BE2C (cell line): ENCODE measurements around the gene HRAS.

Source experiments
- DNase-seq: peaks from one replicate; pipeline ENCODE4 v3.0.0-alpha.2; 2020
- H3K27me3 ChIP-seq: fragments of 250-450 bp; sonication (Bioruptor Pico); 2 replicates; pipeline ENCODE4 v1.5.1; 2020; ENCODE audit warnings: mild to moderate bottlenecking
- H3K36me3 ChIP-seq: fragments of 250-450 bp; sonication (Bioruptor Pico); 2 replicates; pipeline ENCODE4 v1.5.1; 2020; ENCODE audit warnings: mild to moderate bottlenecking
- H3K4me1 ChIP-seq: fragments of 250-450 bp; sonication (Bioruptor Pico); 2 replicates; pipeline ENCODE4 v1.5.1; 2020
- H3K4me3 ChIP-seq: 2 replicates; pipeline ENCODE4 v1.5.1; 2011; ENCODE audit warnings: low read depth, low read length
- H3K9me3 ChIP-seq: fragments of 250-450 bp; sonication (Bioruptor Pico); 2 replicates; pipeline ENCODE4 v1.5.1; 2020
- TF ChIP-seq, protein P1 (sequence below): IDR thresholded peaks from 2 replicates; pipeline ENCODE4 v1.5.1; 2012; ENCODE audit warnings: mild to moderate bottlenecking, low read depth, low read length

HRAS gene

DNA sequence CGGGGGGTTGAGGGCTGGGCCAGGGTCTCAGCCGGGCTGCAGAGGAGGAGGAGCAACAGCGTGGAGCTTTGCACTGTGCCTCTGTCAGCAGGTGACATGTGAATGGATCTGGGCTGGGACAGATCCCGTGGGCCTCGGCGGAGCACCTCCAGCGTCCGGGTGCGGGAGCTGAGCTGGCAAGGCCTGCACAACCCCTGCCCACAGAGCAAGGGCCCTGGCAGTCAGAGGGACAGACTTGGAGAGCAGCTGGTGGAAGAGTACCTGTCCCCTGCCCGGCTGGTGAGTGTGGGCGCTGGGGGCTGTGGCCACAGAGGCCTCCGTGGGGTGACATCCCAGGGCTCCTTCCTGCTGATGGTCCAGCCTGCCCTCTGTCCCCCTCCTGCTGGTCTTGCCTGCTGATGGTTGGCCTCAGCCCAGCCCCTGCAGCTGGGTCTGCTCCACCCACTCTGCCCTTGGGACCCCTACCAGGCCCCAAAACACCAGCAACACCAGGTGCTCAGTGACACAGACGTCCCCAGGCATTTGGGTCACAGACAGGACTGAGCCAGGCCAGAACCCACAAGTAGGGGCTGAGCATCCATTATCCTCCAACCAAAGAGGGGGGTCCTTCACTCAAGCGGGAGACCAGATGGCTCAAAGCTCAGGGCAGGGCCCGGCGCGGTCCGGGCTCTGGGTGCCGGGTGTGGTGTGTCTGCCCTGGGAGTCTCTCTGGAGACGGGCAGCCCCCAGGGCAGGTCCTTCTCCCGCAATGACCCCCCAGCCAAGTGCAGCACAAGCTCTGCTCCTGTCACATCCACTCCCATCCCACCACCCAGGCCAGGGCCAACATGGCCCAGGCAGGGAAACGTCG lies 5.4 kb upstream of the HRAS start:
- no peaks in the 10 kb centered on the region for H3K4me1 ChIP-seq
- DNase-seq = no peak
- TF ChIP-seq, protein P1, sequence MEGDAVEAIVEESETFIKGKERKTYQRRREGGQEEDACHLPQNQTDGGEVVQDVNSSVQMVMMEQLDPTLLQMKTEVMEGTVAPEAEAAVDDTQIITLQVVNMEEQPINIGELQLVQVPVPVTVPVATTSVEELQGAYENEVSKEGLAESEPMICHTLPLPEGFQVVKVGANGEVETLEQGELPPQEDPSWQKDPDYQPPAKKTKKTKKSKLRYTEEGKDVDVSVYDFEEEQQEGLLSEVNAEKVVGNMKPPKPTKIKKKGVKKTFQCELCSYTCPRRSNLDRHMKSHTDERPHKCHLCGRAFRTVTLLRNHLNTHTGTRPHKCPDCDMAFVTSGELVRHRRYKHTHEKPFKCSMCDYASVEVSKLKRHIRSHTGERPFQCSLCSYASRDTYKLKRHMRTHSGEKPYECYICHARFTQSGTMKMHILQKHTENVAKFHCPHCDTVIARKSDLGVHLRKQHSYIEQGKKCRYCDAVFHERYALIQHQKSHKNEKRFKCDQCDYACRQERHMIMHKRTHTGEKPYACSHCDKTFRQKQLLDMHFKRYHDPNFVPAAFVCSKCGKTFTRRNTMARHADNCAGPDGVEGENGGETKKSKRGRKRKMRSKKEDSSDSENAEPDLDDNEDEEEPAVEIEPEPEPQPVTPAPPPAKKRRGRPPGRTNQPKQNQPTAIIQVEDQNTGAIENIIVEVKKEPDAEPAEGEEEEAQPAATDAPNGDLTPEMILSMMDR = no peak

DNA sequence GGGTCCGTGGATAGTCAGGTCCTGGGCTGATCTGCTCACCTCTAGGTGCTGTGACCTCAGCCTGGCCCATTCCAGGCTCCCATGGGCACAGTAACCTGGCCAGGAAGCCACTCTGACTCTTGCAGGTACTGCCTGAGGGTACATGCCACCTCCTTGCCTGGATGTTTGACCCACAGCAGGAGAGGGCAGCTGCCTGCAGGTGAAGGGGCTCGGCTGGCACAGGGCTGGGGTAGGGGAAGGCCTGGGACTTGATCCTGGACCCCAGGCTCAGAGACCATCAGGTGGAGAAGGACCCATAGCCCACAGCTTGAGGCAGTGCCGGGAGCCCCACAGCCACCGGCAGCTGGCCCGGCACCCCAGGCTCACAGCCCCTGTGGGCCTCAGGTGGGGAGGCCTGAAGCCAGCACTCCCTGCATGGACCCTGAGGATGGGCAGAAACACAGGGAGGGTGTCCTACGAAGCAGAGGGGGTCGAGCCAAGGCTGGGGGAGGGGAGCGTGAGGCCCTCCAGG lies 4.7 kb upstream of the HRAS start:
- no peak for DNase-seq
- H3K36me3 ChIP-seq = no peaks in the 10 kb centered on the region
- H3K4me1 ChIP-seq = no peaks in the 10 kb centered on the region
- H3K9me3 ChIP-seq = no peaks in the 10 kb centered on the region
- no peaks in the 10 kb centered on the region for H3K27me3 ChIP-seq
- no peak overlapping the region for H3K4me3 ChIP-seq
- TF ChIP-seq, protein P1 = no peak

More for the DNA sequence above, 5.4 kb upstream of the HRAS start:
- no peaks in the 10 kb centered on the region for H3K36me3 ChIP-seq
- no peak overlapping the region for H3K4me3 ChIP-seq
- H3K9me3 ChIP-seq = no peaks in the 10 kb centered on the region
- no peaks in the 10 kb centered on the region for H3K27me3 ChIP-seq

DNA sequence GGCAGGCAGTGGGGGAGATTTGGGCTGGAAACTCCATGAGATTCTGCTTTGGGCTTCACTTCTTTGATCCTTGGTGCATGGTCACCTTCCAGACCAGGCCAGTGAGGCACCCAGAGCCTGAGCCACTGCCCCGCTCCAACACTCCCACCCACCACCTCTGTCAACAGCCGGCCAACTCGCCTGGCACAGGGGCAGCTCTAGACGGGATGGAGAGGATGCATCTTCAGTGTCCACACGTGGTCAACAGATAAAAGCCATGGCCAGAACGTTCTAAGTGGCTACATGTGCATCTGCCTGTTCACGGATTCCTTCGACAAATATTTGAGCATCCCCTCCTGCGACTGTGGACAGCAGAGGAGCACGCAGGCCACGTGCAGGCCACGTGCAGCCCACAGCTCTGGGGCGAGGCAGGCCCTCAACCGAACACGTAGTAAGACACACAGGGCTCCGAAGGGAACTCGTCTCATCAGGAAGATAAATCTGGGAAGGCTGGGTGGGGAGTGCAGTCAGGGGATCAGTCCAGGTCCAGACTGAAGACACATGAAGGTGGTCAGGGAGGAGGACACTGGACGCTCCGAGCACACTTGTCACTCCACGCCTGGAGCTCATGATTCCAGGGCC lies 3.2 kb upstream of the HRAS start:
- no peaks in the 10 kb centered on the region for H3K4me1 ChIP-seq
- H3K9me3 ChIP-seq = no peaks in the 10 kb centered on the region
- DNase-seq = no peak
- H3K36me3 ChIP-seq = no peaks in the 10 kb centered on the region
- TF ChIP-seq, protein P1 = no peak
- H3K4me3 ChIP-seq = no peak overlapping the region
- H3K27me3 ChIP-seq = no peaks in the 10 kb centered on the region

- Histone ChIP-seq H3K4me3 (peak overlapping the region; percentile 32), H3K27me3 (no peaks in the 10 kb centered on the region)
- DNase-seq = no peak
Observed at GRCh38 chr11:537622-538430, 2.5 kb upstream of the HRAS start.

DNA sequence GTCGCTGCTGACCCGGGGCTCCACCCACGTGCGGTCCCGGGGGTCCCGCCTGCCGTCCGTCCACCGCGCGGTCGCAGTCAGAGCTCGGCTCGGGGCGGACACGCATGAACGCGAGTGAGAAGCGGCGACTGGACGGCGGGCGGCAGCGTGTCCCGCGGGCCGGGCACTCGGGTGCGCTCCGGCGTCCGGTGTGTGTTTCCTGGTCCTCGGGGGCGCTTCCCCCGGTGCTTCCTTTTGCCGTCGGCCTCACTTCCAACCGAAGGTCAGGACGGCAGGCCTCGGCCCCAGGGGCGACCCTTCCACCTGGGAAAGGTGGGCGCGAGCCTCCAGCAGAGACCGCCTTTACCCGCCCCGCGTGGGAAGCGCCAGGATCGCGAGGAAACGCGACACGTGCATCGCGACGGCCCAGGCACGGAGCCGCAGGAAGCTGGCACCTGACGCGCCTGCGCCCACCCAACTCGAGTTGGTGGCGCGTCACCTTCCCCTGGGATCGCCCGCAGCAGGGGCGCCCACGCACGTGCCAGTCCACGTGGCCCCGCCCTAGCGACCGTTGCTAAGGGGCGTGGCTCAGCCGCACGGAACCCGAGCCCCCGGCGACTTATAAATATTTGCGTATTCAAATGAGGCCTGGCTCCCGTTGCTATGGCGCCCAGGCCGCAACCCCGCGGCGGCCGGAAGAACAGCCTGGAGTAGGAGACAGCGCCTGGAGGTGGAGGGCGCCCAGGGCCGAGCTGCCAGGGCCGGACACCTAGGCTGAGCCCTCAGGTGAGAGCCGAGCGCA lies 1.7 kb upstream of the HRAS start, which contains the start of gene LRRC56:
Gene LRRC56, plus strand, starts transcription at position 687 of the 781 bp plus-strand sequence. CDS start 3,158 bp downstream, outside the sequence.
- Histone ChIP-seq H3K4me1 (no peaks in the 10 kb centered on the region), H3K27me3 (no peaks in the 10 kb centered on the region), H3K9me3 (no peaks in the 10 kb centered on the region), H3K36me3 (peaks cover 3% of the 10 kb centered on the region; the same call in 1 of the 2 replicates), H3K4me3 (peak within 1 kb of the TSS; percentile 32)
- TF ChIP-seq, protein P1 = no peak
- peak; percentile 80 for DNase-seq

More at GRCh38 chr11:537622-538430, 2.5 kb upstream of the HRAS start:
- no peaks in the 10 kb centered on the region; the same call in 1 of the 2 replicates for H3K36me3 ChIP-seq
- no peaks in the 10 kb centered on the region for H3K4me1 ChIP-seq
- TF ChIP-seq, protein P1 = no peak
- H3K9me3 ChIP-seq = no peaks in the 10 kb centered on the region
